Raji (cell line): ENCODE data around the gene ABTB2.

ENCODE experiments used
- POLR2A ChIP-seq: IDR thresholded peaks from 2 replicates; pipeline ENCODE4 v1.6.1; 2011; ENCODE audit warnings: low read depth, low read length, control low read depth; ENCODE audit not compliant: insufficient read depth

Gene ABTB2

DNA sequence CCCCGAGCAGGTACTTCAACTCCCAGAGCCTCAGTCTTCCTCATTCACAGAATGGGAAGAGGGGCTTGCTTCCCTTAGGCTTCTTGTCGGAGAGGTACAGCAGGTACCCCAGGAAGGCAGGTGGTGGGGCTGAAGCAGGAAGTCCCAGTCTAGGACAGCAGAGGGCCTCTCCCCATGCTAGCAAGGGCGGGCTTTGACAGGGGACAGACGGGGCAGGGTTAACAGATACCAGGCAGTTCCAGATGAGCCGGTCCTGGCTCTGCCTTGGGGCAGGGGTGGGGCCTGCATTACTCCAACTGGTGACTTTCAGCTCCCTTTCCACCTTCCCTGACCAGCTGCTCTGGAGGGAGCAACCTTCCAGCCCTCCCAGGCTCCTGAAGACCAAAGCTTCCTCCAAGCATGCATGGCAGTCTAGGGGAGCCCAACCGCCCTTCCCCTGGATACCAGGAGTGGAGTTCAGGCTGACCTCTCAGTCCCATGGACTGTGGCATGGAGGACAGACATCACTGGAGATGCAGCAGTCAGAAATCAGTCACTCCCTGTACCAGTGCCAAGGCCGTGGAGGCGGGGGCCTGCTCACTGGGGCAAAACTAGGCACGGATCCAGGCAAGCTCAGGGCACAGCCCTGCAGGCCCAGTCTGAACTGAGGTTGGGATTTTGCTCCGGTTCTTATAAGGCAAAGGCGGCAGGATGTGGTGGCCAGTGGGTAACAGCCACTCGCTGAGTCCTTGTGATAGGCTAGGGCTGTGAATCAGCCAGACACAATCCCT lies 191.8 kb downstream of the ABTB2 start:
- no peak for TF ChIP-seq POLR2A

DNA sequence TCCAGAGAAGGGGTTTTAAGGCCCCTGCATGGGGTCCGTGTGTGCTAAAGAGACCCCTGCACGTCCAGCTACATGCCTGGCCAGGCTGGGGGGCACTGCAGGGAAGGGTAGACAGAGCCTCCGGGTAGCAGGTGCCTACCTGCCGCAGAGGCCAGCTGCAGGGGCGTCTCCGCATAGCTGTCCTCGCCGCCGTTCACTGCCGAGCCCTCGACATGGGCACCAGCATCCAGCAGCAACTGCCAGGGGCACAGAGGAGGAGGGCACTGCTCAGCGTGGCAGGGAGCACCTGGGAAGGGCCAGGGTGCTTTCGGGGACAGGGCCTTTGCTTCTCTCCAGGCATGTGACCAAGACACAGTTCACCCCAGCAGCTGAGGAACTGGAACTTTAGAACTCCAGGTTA lies 192.7 kb downstream of the ABTB2 start:
- no peak for TF ChIP-seq POLR2A

DNA sequence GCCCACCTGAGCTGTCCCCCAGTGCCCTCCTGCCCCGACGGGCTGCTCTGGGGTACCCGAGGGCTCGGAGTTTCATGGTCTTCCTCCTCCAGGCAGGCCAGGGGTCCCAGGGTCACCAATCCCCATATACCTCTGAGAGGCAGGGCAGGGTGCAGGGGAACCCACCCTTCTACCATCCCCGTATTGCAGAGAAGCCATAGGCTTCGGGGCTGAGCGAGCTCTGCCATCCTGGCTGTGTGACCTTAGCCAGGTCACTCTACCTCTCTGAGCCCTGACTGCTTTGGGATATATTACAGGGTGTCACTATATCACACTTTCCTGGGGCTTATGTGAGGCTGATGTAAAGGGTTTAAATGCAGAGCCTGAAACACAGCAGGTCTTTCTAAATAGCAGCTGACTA lies 195.0 kb downstream of the ABTB2 start:
- no peak for TF ChIP-seq POLR2A

DNA sequence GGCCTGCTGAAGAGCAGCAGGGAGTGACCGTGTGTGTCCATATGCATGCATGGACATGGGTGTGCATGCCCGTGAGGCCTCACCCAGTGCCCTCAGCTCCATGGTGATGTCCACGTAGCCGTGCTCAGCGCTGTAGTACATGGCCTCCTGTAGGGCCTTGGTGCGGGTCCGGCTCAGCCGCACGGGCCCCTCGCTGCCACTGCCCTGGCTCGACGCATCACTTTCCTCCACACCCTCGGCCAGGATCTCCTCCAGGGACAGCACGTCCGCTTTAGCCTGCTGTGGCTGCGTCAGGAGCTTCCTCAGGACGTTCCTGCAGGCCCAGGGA lies 195.4 kb downstream of the ABTB2 start:
- TF ChIP-seq POLR2A = no peak

DNA sequence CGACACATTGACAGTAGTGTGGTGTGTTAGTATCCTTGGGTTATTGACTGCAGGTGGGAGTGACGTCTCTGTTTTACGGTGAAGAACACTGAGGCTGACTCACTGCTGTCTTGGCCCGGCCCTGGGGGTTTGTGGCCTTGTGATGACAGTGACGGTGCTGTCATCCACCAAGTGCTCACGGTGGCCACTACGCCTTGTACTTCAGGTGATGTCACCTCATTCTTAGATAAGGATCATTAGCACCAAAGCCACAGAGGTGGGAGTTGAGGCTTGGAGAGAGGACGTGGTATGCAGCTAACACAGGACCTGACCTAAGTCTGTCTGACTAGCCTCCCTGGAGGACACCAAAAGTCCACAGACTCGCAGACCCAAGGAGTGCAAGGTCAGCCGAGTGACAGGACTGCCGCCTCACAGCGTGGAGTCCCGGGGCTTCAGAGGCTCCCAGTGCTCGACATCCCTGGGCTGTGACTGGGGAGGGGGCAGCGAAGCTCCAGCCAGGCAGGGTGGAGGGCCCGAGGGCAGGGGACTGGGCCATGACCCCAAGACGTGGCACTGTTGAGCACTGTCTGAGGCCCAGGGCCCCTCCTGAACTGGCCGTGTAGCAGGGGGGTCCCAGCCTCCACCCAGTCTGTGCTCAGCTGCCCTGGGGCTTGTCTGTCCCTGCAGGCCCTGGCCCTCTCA lies 195.9 kb downstream of the ABTB2 start:
- no peak for TF ChIP-seq POLR2A

DNA sequence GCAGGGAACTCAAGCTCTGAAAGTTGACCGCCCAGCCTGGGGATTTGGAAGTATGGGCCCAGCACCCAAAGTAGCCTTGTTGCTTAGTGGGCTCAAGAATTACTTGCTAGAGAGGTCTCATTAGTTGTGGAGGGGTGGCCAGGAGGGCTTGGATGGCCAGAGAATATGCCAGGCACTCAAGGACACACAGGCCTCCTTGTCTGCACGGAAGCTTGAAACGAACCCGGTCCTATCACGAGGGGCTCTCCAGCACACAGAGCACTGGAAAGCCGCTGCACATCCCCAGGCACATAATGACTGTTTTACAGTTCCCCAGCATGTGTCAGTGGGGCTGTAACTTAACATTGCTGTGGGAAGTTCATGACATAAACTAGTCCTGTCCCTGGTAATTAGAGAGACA lies 196.4 kb downstream of the ABTB2 start:
- no peak for TF ChIP-seq POLR2A

DNA sequence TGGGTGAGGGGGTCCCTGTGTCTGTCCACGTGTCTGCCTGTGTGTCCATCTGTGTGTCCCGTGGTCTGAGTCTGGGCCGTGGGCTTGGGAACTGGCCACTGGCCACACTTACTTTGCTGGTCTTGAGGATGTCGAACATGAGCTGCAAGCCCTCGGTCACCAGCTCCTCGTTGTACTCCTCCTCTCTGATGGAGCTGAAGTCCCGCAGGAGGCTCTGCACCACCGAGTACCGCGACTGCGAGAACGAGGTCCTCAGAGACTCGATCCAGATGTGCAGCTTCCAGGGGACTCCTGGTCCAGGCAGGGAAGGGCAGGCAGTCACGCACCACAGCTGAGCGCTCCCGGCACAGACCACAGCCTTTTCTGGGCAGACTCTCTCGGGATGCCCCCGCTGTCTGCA lies 197.0 kb downstream of the ABTB2 start:
- TF ChIP-seq POLR2A = no peak

DNA sequence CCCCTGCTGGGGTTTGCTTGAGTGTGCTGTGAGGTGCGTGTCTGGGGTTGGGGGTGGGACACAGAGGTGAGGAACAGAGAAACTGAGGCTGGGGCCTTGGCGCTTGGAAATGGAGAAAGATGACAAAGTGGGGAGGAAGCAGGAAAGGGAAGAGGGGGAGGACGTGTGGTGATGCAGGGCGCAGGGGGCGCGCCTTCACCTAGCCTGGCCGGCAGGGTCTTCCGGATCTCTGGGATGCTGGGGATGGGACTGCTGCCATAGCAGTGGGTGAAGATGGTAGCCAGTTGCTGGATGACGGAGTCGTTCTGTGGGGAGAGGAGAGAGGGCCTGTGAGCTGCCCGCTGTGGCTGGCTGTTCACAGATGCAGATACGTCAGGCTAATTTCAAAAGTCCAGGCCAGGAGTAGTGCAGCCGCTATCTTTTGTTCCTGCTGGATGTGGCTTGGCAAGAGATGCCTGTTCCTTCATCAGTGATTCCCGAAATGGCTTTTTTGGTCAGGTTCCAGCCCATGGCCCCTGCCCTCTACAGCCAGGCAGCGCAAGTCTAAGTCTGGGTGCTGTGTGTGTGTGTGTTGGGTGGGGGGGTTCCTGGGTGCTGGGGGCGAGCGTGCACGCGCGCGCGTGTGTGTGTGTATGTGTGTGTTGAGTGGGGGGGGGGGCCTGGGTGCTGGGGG lies 197.6 kb downstream of the ABTB2 start:
- no peak for TF ChIP-seq POLR2A

DNA sequence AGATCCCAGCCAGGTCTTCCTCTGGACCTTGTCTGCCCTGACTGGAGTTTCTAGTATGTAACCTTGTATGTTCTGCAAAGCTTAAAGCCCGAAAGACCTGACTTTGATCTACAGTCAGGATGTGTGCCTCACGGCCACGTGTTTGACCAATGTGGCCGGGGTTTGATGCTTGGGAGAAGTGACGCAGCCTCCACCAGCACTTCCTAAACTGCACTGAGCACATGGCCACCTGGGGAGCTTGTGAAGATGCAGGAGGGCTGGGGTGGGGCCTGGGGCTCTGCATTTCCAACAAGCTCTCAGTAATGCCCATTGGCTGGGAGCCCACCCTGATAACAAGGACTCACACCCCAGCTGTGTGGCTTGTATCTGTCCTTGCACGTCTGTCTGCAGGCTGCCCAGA lies 199.1 kb downstream of the ABTB2 start:
- TF ChIP-seq POLR2A = no peak

DNA sequence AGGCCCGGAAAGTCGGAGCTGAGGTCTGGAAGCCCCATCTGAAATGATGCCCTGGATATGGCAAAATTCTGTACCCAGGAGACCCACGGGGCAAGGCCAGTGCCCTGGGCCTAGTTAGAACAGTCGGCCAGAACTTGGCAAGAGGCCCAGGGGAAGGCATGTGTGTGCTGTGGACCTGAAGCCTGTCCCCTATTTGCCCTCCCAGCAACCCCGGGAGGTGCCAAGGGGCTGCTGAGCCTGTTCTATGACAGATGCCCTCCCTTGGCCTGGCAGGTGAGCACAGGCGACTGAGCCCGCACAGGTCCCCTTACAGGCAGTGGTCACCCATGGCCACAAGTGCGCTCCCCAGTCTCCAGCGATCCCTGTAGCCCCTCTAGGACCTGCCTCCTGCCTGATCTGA lies 200.6 kb downstream of the ABTB2 start:
- no peak for TF ChIP-seq POLR2A

DNA sequence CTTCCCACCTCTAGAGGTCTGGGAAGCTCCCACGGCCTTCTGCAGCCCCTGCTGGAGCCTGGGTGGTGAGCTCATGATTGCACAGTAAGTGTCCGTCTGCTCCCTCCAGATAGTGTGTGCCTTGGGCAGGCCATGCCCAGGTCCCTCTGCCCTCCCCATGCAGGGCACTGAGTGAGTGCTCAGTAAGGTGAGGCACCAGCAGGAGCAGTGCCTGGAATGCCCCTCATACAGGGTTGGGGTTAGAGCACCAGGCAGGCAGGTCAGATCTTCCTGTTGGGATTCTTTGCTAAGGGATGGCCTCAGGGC lies 202.1 kb downstream of the ABTB2 start:
- no peak for TF ChIP-seq POLR2A

DNA sequence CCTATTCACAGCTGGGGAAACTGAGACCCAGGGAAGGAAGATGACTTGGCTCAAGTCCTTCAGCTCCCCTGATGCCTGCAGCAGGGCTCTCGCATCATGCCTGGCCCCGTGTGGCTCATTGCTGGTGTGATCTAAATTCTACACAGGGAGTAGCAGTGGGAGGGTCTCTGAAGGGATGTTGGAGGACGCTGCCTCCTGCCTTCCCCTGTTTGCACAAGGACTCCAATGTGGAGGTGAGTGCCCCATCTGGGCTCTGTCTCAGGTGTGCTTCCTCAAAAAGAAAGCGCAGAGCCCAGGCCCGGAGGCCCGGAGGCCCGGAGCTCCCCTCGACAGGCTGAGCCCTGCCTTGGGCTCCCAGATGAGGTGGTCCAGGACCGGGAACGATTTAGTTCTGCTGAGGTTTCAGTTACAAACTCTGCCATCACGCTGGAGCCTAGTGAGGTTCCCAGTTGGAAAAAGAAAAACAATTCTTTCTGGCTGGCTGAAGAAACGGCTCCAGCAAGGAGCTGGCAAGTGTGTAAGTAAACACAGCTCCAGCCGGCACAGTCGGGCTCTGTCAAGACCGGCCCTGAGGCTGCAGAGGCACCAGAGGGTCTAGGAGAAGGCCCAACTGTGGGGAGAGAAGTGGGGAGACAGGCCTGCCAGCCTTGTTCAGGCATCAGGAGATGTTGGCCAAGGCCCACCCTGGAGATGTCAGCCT lies 202.6 kb downstream of the ABTB2 start:
- TF ChIP-seq POLR2A = no peak

DNA sequence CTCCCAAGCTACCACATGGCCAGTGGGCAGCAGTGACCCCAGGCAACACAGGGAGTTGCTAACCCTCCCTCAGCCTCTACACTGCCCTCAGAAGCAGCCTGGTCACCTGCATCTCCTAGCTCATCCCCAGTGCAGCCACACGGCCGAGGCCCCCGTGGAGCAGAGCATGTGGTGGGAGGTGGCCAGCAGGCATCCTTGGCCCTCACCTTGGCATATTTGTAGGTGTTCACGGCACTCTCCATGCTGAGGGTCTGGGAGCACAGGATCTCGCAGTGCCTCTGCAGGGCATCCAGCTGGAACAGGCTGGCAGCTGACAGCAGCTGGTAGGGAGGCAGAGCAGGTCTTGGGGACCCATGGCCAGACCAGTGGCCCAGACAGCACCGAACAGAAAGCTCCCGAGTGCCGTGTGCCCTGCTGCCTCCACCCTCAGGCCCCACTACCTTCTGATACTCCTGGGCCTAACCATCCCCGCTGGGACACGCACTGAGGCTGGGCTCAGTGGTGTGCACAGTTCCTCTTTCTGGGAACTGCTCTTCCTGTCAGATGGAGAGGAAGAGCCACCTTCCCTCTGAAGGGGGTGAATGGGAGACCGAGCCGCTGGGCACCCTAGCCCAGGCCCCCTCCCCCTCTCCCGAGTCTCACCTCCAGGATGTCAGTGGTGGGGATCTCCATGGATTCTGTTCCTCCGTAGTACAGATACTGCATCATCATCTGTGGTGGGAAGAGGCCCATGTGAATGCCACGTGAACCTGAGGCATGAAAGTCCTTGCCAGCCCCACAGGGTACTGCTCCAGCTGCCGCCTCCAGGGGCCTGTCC lies 203.5 kb downstream of the ABTB2 start:
- no peak for TF ChIP-seq POLR2A

DNA sequence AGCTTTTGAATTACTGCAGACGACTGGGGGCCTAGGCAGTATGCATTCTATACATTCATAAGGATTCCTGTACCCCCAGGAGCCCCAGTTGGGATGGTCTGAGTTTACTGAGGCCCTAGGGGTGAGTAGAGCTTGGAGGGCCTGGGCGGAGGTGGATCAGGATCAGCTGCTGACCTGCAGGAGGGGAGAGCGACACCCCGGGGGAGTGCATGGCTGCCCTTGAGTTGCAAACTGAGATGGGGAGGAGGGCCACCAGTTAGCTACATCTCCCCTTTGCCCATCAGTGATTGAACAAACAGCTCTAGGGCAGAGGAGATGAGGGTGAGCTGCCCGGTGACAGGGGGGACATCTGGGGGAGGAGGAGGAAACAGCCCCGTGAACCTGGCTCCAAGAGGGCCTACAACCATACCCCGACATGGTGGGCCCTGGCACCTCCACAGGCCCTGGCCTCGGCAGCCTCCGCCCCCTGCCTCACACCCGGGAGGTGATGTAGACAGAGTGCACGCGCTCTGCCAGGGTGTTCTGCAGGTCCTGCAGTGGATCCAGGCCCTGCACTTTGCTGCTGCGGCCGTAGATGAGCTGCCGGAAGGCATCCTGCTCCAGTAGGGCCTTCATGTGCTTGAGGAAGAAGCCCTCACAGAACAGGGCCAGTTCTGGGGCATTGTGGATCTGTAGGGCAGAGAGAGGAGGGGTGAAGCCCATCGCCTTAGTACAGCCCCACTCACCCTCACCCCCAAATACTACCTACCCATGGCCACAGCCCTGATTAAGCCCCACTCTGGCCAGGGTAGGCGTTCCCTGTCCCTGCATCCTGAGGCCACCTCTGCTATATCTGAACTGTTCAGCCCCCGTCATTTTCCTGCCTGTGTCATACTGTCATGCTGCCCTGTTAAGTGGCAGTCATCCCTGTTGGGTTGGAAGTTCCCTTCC lies 205.6 kb downstream of the ABTB2 start:
- TF ChIP-seq POLR2A = no peak
